ENCODE measurements around the gene MAGEA9.

- TF ChIP-seq CTCF (IDR thresholded peaks at IDR 0.05 in 8 of 11, conservative IDR thresholded peaks at IDR 0.05 in 3 of 11) (no peak), POLR2A (IDR thresholded peaks at IDR 0.05) (no peak)
Observed at GRCh38 chrX:149762696-149763614, 18.8 kb upstream of the MAGEA9 start.
